SK-N-MC (cell line): ENCODE measurements around the gene SHC4.

Experiments
- EZH2 ChIP-seq: fragments of 200-600 bp; sonication (generic); IDR thresholded peaks from one replicate; pipeline ENCODE4 v1.6.1; 2017; ENCODE audit warnings: antibody characterized with exemption
- FOXP2 ChIP-seq: optimal IDR thresholded peaks from 2 replicates; pipeline ENCODE3; 2011; ENCODE audit warnings: mild to moderate bottlenecking, moderate library complexity; ENCODE audit not compliant: insufficient read depth; ENCODE audit errors: extremely low read length, control extremely low read depth
- POLR2AphosphoS5 ChIP-seq: IDR thresholded peaks from 2 replicates; pipeline ENCODE4 v1.6.1; 2012; ENCODE audit warnings: mild to moderate bottlenecking, low read depth, low read length, borderline replicate concordance

GRCh38 chr15:48966595-48967301 is 3.0 kb upstream of the SHC4 start:
- no peak for TF ChIP-seq POLR2AphosphoS5
- no peak for TF ChIP-seq EZH2
- TF ChIP-seq FOXP2: no peak
